ENCODE measurements around the gene DYNLT5.

DNA sequence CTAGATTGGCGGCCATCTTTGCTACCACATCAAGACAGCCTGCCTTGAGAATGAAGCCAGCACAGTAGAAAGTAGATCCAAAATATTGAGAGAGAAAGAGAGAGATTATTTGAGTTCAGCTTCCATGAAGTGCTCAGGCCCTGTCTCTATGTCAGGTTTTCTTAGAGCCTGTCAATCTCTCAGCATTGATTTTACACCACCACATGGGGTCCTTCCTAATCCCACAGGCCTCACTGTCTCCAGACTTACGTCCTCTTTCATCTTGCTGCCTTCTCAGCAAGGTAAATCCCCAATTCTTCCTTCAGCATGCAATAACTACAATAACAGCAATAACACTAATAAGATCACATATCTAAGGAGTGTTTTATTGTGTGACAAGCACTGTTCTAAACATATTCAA, 21.0 kb downstream of the DYNLT5 start:
- TF ChIP-seq EZH2 (IDR thresholded peaks at IDR 0.05; ENCODE audit: low read length, missing control alignments) (no peak), CTCF (conservative IDR thresholded peaks at IDR 0.05 in 1 of 2, IDR thresholded peaks at IDR 0.05 in 1 of 2; ENCODE audit: low read depth in 1 of 2, low read length in 2 of 2) (no peak)

Data from fibroblast of lung (primary cell).